Fibroblast of villous mesenchyme (primary cell): Measurements from ENCODE around the gene YWHAE. TPM values are rescaled to one million over a fixed set of nuclear protein-coding genes. Genes with fewer than 3 reads are reported as not detected.

Experiments
- DNase-seq: peaks from one replicate; pipeline ENCODE4 v3.0.0-alpha.2; 2010; ENCODE audit warnings: low read depth
- H3K4me3 ChIP-seq: 2 replicates; pipeline ENCODE4 v1.5.1; 2011; ENCODE audit warnings: low read depth, mild to moderate bottlenecking, low read length
- total RNA-seq: library from RNA; depleted of rRNA; stranded (reverse); fragments of >200 nt; gene quantifications from 2 replicates; pipeline ENCODE4 v1.2.3, GENCODE V29; 2012
- TF ChIP-seq, protein P1 (sequence below): IDR thresholded peaks from 2 replicates; pipeline ENCODE4 v1.5.1; 2012; ENCODE audit warnings: low read depth, mild to moderate bottlenecking, low read length; ENCODE audit not compliant: insufficient read depth

Gene YWHAE
- total RNA-seq, 1 donor = 562 TPM

DNA sequence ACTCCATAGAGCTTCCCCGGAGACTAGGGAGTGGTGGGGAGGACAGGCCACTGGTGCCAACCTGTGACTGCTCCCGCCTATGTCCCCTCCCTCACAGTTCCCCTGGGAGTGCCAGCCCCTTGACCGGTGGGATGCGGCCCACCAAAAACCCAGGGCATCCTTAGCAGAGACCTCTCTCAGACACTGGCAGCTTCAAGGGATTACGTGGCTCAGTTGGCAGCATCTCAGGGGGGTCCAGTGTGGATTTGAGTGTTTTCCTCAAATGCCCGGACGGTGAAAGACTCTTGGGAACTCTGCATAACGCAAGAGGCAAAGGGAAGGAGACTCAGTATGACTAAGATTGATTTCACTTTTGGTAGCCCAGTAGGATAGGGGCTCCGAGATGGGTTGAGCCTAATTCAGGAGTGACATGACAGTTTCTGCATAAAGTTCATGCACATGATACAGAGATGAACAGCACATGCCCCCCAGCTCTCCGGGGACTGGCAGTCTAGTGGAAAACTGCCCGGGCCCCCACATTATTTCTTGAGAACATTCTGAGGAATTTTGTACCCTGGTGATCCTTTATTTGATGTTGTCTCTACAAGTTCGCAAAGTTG is 70.2 kb downstream of the YWHAE start:
- TF ChIP-seq, protein P1, sequence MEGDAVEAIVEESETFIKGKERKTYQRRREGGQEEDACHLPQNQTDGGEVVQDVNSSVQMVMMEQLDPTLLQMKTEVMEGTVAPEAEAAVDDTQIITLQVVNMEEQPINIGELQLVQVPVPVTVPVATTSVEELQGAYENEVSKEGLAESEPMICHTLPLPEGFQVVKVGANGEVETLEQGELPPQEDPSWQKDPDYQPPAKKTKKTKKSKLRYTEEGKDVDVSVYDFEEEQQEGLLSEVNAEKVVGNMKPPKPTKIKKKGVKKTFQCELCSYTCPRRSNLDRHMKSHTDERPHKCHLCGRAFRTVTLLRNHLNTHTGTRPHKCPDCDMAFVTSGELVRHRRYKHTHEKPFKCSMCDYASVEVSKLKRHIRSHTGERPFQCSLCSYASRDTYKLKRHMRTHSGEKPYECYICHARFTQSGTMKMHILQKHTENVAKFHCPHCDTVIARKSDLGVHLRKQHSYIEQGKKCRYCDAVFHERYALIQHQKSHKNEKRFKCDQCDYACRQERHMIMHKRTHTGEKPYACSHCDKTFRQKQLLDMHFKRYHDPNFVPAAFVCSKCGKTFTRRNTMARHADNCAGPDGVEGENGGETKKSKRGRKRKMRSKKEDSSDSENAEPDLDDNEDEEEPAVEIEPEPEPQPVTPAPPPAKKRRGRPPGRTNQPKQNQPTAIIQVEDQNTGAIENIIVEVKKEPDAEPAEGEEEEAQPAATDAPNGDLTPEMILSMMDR = no peak

DNA sequence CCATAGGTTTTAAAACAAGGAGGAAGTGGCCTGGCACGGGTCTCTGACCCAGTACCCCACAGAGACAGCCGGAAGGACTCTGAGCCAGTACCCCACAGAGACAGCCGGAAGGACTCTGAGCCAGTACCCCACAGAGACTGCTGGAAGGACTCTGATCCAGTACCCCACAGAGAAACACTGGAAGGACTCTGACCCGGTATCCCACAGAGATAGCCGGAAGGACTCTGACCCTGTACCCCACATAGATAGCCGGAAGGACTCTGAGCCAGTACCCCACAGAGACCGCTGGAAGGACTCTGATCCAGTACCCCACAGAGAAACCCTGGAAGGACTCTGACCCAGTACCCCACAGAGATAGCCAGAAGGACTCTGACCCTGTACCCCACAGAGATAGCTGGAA is 71.6 kb downstream of the YWHAE start:
- no peak for DNase-seq
- no peak overlapping the region for H3K4me3 ChIP-seq
- TF ChIP-seq, protein P1 = no peak

More for the DNA sequence above, 70.2 kb downstream of the YWHAE start:
- DNase-seq = no peak
- H3K4me3 ChIP-seq = no peak overlapping the region

DNA sequence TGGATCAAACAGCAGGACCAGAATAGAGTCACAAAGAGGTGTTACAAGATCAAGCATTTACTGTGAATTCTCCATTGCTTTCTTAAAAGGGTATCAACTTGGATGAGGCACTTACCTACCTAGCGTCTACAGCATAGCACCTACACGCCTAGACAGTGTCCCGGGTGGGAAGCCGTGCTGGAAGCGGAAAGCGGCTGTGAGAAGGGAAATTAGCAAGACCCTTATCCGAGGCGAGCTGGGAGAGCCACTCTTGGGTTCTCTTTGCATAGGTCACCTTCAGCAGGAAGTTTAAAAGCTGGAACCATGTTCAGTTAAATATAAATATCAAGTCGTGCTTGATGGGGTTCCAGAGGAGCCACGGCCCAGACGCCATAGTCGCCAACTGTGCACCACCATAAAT is 74.3 kb downstream of the YWHAE start:
- TF ChIP-seq, protein P1 = no peak
- no peak for DNase-seq
- no peak overlapping the region for H3K4me3 ChIP-seq

DNA sequence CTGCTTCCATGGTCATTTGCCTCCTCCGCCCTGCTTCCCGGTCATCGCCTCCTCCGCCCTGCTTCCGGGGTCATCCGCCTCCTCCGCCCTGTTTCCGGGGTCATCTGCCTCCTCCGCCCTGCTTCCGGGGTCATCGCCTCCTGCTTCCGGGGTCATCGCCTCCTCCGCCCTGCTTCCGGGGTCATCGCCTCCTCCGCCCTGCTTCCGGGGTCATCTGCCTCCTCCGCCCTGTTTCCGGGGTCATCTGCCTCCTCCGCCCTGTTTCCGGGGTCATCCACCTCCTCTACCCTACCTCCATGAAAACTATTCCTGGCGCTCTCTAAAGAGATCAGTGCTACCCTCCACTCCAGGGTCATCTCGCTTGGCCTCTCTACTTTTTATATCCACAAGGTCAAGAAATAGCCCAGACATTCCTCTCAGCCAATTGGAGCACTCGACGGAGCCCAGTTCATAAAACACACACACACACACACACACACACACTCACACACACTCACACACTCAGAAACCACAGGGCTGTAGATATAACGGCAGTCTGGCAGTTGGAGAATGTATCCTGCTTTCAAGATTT is 75.7 kb downstream of the YWHAE start:
- TF ChIP-seq, protein P1 = no peak
- no peak for DNase-seq
- peak overlapping the region; percentile 41 for H3K4me3 ChIP-seq

DNA sequence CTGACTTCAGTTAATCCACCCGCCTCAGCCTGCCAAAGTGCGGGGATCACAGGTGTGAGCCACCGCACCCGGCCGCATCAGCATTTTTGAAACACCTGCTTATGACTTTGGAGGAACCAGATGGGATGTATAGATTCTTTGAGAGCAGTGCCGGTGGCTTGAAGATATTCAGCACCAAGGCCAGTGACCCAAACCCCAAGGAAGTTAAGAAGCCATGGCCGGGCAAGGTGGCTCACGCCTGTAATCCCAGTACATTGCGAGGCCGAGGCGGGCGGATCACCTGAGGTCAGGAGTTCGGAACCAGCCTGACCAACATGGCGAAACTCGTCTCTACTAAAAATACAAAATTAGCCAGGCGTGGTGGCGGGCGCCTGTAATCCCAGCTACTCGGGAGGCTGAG is 76.7 kb downstream of the YWHAE start:
- no peak overlapping the region for H3K4me3 ChIP-seq
- TF ChIP-seq, protein P1 = no peak

DNA sequence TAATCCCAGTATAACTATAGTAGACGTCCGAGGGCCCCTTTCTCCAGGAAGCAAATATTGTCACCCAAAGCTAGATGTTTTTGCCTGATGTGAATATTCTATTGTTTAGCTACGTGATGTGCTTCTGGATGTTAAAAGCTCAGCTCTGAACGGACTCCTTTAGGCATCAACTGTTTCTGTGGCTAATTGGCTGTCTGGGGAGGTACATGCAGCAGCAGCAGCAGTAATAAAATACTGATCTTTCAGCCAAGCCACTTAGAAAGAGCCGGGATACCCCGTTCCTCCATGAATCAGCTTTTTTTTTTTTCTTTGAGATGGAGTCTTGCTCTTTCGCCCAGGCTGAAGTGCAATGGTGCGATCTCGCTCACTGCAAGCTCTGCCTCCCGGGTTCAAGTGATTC is 77.5 kb downstream of the YWHAE start:
- TF ChIP-seq, protein P1 = no peak
- H3K4me3 ChIP-seq = no peak overlapping the region
- DNase-seq = no peak

More for the DNA sequence above, 76.7 kb downstream of the YWHAE start:
- DNase-seq = no peak

DNA sequence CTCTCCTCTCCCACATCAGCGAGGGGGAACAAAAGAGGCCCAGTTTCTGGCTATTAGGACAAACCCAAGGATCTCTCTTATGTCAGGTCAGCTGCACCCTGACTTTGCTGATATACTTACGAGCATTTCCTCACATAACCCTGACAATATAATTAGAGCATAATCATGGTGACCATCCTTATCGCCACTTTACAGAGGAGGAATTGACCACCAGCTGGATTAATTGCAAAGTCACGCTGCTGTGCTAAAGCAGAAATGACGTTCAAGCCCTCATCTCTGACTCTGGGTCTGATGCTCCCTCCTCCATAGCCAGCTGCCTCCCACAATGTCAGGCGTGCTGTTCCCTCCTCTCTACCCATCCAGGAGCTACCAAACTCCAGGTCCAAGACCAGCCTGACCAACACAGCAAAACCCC is 78.0 kb downstream of the YWHAE start:
- no peak overlapping the region for H3K4me3 ChIP-seq
- TF ChIP-seq, protein P1 = no peak

More for the DNA sequence above, 78.0 kb downstream of the YWHAE start:
- DNase-seq = no peak
